Measurements from ENCODE around the gene MAP2.

DNA sequence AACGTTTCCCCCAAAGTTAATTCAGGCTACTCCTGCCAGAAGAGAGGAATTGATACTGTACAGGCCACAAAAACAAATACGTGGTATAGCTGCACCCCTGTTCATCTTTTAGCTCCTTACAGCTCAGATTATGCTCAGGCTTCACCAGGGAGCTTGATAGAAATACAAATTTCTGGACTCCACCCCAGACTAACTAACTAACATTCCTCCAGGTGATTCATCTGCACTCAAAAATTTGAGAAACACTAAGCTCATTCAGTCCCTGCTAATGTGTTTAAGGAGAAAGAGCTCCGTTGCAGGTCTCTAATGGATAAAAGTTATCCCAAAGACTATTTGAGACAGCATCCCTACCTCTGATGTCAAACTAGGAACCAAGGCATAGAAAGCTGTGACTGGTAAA, 311.0 kb downstream of the MAP2 start:
- TF ChIP-seq POLR2A (IDR thresholded peaks at IDR 0.05) (no peak), POLR2AphosphoS5 (IDR thresholded peaks at IDR 0.05) (no peak), EP300 (IDR thresholded peaks at IDR 0.05) (no peak)
- TF ChIP-seq, protein P1, sequence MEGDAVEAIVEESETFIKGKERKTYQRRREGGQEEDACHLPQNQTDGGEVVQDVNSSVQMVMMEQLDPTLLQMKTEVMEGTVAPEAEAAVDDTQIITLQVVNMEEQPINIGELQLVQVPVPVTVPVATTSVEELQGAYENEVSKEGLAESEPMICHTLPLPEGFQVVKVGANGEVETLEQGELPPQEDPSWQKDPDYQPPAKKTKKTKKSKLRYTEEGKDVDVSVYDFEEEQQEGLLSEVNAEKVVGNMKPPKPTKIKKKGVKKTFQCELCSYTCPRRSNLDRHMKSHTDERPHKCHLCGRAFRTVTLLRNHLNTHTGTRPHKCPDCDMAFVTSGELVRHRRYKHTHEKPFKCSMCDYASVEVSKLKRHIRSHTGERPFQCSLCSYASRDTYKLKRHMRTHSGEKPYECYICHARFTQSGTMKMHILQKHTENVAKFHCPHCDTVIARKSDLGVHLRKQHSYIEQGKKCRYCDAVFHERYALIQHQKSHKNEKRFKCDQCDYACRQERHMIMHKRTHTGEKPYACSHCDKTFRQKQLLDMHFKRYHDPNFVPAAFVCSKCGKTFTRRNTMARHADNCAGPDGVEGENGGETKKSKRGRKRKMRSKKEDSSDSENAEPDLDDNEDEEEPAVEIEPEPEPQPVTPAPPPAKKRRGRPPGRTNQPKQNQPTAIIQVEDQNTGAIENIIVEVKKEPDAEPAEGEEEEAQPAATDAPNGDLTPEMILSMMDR (IDR thresholded peaks at IDR 0.05) = no peak
